AG09319 (cell line): ENCODE results near the gene RASGRF1.

Experiments
- DNase-seq: peaks from one replicate; pipeline ENCODE4 v3.0.0-alpha.2; 2010; ENCODE audit warnings: low read depth; ENCODE audit errors: extremely low read depth
- CTCF ChIP-seq: IDR thresholded peaks from 2 replicates; pipeline ENCODE4 v1.5.1; 2011; ENCODE audit warnings: low read depth, mild to moderate bottlenecking, inconsistent platforms, low read length, moderate library complexity

RASGRF1 gene

GRCh38 chr15:79058260-79058850, 32.2 kb downstream of the RASGRF1 start:
- no peak for TF ChIP-seq CTCF
- no peak for DNase-seq

- DNase-seq, result no peak
- TF ChIP-seq CTCF, result no peak
Observed at GRCh38 chr15:79057050-79057449, 33.5 kb downstream of the RASGRF1 start.

- no peak for DNase-seq
- no peak for TF ChIP-seq CTCF
Observed at GRCh38 chr15:79054350-79054749, 36.2 kb downstream of the RASGRF1 start.

GRCh38 chr15:79053894-79054293, 36.7 kb downstream of the RASGRF1 start:
- no peak for DNase-seq
- no peak for TF ChIP-seq CTCF

- DNase-seq, result no peak
- no peak for TF ChIP-seq CTCF
Observed at GRCh38 chr15:79051941-79052731, 38.4 kb downstream of the RASGRF1 start.

- TF ChIP-seq CTCF, result no peak
- DNase-seq, result no peak
Observed at GRCh38 chr15:79051029-79051428, 39.6 kb downstream of the RASGRF1 start.

- no peak for DNase-seq
- TF ChIP-seq CTCF, result no peak
Observed at GRCh38 chr15:79050341-79050740, 40.2 kb downstream of the RASGRF1 start.
